GM19351 (cell line): ENCODE measurements around the gene SHMT1.
"Not testable (repeated sequence)": the region's sequence is repeated elsewhere in the genome, so short reads cannot be mapped to it uniquely, and the experiment has no call there.

Source experiments
- ATAC-seq: cut with Tn5 transposase; IDR thresholded peaks from one replicate; pipeline ENCODE4 v1.9.1; 2021; ENCODE audit warnings: mild to moderate bottlenecking, moderate library complexity; ENCODE audit not compliant: unreplicated experiment

The SHMT1 gene

DNA sequence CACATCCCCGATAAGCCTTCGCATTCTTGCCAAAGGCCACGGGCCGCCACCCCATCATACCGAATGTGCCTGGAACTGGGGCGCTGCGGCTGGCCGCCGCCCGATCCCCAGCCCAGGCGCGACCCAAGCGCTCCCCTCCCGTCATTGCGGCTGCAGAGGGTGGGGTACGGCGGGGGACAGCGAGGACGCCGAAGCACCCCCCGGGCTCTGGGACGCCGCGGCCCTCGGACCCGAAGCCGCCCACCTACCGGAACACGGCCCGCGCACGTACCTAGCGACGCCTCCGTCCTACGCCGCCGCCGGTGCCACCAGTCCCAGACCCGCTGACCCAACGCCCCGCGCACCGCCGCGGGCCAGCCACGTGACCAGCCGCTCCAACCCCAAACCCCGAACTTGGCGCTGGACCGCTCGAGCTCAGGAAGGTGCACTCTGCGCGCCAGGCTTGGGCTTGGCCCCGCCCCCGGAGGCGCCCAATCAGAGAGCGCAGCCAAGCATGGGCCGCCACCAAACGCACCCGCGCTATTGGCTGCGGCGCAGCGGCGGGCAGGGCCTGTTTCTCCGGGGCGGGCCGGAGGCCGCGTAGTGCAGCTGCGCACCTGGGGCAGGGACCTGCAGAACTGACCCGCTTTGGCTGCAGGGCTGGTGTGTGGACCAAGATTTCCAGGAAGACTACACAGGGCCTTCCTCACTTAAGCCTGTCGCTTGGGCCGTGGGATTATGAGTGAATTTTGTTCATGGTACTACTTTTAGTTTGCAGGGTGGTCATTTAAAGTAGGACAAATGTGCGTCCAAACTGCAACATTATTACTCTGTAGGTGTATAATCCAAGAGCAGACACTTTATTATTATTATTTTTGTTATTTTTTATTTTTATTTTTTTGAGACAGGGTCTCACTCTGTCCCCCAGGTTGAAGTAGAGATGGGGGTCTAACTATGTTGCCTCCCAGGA, at the start of gene SHMT1:
Gene SHMT1, minus strand, starts transcription at position 450 of the 949 bp plus-strand sequence. CDS start 7,569 bp downstream, outside the sequence.
- ATAC-seq = peak; percentile 95

DNA sequence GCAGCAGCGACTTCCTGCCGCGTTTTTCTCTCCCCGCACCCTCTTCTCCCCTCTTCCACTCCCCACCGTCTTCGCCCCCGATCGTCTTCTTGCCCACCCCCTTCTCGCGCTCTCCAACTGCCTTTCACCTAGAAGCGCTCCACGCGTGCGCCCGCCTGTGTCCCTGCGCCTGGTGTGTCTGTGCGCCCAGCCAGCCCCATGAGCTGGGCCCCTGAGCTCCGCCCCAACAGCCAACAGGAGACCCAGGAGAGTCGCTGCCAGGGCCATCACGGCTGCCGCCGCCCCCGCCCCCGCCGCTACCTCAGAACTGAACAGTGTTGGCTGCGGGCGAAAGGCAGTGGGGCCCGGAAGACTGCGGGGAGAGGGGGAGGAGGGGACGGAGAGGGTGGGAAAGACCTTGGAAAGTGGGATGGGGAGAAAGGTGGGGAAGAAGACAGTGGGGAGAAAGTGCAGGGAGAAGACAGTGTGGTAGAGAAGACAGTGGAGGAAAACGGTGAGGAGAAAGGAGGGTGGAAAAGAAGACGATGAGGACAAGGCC, 48.7 kb upstream of the SHMT1 start:
- ATAC-seq = peak; percentile 81

DNA sequence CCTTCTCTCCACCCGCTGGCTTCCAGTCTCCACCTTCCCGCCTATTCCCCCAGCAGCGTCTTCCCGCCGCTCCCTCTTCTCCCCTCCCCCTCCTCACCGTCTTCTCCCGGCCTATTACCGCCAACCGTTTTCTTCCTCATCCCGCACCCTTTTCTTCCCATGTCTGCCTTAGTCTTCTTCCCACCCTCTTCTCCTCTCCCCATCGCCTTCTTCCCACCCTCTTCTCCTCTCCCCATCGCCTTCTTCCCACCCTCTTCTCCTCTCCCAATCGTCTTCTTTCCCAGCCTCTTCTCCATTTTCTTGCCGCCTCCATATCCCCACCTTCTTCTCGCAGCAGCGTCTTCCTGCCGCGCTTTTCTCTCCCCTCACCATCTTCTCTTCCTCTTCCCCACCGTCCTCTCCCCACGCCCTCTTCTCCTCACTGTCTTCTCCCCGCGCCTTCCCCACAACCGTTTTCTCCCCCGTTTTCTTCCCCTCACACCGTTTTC, 48.1 kb upstream of the SHMT1 start:
- not testable (repeated sequence) for ATAC-seq

DNA sequence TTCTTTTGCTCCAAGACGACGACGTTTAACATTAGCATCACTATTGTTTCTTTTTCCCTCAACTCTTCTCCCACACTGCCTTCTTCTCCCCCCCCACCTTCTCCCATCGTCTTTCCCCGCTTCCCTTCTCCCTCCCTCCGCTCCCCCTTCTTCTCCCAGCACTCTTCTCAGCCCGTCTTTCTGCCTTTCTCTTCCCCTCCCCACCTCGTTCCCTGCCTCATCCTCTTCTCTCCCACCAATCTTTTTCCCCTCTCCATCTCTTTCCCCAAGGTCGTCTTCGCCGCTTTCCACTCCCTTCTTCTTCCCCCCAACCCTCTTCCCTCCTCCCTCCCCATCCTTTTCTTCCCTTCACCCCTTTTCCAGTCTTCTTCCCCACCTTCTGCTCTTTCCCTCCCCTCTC, 47.4 kb upstream of the SHMT1 start:
- ATAC-seq = not testable (repeated sequence)

DNA sequence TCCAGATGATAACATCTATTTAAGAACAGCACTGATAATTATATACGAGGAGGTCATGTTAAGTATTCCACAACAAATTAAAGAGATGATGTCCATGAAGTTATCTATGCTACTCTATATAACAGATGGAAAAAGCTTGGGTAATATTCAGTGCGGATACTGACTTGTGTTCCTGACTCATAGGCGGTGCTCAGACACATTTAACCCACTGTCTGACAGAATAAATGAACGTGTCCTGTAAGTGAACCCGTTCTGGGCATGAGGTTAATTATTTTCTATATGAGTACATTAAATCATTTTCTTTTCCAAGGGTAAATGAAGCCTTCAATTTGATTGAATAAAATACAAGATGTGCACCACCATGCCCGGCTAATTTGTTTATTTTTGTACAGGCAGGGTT, 46.0 kb upstream of the SHMT1 start:
- not testable (repeated sequence) for ATAC-seq

DNA sequence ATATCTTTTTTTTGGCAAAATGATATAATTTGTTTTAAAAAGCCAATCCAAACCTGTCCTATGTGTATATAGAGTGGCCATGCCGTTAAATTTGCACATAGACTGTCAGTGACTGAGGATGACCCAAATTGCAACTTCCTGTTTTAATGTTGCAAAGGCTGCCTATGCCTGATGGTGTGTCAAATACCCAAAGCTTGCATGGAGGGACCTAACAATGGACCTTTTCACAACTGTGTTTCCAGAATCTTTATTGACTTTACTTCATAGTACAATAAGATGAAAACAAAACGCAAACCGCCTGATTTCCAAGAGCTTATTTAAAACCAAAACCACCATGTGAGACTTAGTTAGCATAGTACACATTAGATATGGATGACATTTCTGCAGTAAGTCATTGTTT, 45.6 kb upstream of the SHMT1 start:
- peak; percentile 51 for ATAC-seq

DNA sequence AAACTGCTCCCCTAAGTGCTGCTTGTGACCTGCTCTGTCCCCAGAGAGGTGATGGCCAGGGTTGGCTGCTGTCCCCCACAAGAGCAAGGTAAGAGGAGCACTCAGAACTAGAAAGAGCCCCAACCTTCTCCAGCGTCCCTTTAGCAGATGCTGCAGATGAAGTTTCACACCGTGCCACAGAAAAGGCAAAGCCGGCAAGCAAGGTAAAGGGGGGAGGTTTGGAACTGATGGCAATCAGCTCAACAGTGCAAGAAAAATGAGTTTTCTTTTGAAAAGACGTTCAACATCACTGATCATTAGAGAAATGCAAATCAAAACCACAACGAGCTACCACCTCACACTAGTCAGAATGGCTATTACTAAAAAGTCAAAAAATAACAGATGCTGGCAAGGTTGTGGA, 40.3 kb upstream of the SHMT1 start:
- ATAC-seq = peak; percentile 70

DNA sequence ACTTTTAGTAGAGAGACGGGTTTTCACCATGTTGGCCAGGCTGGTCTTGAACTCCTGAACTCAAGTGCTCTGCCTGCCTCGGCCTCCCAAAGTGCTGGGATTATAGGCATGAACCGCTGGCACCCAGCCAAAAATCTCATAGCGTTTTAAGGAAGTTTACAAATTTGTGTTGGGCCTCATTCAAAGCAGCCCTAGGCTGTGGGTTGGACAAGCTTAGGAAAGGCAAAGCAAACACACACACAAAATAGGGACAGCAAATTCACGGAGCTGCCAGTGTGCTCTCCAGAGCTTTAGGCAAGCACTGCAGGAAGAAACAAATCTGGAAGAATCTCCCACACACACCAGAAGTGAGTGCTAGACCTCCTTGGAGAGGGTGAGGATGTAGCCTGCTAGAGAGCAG, 39.8 kb upstream of the SHMT1 start:
- not testable (repeated sequence) for ATAC-seq

DNA sequence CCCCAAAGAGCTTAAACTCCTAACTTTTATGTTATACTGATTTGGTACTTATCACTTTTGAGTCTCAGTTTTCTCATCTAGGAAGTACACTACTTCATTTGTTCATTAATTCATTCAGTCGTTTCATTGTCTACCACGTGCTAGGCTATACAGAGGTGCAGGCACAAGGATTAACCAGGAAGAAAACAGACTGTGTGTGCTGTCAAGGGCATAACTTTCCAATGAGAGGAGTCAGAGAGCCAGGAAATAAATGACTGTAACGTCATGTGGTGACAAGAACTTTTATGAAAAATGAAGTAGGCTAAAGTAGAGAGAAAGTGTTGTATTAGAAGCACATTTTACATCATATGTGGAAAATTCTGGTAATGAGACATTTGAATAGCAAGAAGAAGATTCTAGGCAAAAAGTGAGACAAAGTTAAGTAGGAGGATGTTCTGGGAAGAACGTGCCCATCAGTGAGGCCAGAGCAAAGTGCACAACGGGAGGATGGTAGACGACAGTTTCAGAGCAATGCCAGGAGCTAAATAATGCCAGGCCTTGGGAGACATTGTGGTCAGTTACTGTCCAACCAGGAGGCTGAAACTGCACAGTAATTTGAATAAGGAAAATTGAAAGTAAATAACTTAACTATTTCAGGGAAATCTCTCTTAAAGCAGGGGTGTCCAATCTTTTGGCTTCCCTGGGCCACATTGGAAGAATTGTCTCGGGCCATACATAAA, 38.7 kb upstream of the SHMT1 start:
- not testable (repeated sequence) for ATAC-seq

DNA sequence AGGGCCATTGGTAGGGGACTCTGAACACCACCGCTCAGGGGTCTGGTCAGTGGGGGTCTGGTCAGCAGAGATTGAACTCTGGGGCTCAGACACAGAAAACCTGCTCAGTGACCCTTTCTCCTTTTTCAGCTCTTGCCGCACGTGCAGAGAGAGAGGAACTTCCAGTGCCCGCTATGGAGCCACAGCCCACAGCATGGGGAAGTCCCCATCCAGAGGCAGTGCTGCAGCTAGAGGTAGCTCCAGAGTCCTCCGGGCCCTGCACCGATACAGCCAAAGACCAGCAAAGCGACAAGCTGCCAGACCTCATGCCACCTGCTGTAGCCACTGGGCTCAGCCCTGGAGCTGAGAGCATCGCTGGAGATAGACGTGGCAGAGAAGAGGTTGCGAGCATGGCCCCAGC, 25.4 kb upstream of the SHMT1 start:
- not testable (repeated sequence) for ATAC-seq

DNA sequence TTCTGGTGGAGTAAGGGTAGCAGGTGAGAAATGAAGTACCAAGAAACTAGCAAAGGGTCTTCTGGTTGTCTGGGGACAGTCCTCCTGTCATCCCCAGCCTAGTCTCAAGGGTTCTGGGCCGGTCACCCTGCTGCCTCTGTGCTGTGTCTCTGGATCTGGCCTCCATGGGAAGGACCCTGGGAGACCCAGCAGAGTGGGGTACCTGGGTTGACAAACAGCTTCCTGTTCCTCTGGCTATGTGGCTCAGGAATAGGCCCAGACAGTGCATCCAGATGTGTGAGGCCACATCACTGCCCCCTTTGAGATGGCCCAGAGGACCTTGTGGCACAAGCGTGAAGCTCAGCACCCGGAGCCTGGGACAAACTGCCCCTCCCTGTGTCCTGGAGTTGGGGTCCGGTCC, 24.9 kb upstream of the SHMT1 start:
- ATAC-seq = not testable (repeated sequence)

DNA sequence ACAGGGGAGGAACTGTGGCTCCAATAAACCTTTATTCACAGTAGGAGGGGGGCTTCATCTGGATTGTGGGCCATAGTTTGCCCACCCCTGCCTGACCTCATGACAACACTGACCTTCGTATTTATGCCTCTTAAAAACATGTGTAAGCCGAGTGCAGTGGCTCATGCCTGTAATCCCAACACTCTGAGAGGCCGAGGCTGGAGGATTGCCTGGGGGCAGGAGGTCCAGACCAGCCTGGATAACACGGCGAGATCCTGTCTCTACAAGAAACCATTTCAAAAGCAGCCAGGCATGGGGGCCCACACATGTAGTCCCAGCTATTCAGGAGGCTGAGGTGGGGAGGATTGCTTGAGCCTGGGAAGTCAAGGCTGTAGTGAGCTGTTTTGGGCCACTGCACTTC, 24.2 kb upstream of the SHMT1 start:
- ATAC-seq = not testable (repeated sequence)

DNA sequence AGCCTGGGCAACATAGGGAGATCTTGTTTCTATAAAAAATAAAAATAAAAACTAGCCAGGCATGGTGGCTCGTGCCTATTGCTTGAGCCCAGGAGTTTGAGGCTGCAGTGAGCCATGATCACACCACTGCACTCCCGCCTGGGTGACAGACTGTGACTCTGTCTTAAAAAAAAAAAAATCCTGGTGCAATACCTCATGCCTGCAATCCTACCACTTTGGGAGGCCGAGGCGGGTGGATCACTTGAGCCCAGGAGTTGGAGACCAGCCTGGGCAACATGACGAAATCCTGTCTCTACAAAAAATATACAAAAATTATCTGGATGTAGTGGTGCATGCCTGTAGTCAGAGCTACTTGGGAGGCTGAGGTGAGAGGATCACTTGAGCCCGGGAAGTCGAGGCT, 20.9 kb upstream of the SHMT1 start:
- not testable (repeated sequence) for ATAC-seq

DNA sequence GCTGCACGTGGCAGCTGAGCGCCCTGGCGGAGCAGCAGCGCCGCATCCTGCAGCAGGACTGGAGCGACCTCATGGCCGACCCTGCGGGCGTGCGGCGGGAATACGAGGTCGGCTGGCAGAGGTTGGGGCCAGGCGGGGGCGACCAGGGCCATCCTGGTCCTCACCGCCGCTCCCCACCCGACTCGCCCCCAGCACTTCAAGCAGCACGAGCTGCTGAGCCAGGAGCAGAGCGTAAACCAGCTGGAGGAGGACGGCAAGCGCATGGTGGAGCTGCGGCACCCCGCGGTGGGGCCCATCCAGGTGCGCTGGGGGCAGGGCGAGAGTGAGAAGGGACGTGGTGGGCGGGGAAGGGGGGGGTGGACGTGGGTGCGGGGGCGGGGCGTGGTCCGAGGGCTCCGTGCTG, 19.7 kb upstream of the SHMT1 start:
- not testable (repeated sequence) for ATAC-seq

DNA sequence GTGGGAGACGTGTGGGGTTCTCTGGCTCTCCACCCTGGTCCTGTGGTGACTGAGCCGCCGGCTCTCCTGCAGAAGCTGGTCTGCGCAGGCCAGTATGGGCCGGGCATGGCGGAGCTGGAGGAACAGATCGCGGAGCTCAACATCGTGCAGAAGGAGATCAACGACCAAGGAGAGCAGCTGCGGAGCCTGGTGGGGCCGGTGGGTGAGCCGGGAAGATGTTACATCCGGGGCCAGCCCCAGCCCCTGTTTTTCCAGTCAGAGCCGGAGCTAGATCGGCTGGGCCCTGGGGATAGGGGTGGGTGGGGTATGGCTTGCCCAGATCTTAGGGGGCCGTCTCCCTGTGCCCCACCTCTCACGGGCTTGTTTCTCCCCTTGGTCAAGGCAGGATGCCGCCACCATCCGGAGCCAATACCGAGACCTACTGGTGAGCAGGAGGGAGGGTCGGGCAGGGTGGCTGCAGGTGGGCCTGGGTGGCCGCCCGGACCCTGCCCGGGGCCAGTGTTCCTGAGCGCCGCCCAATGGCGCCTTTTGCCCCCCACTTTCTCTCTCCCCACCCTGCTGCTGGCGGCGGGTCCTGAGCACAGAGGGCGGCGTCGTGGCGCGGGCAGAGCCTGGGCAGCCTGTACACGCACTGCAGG, 19.2 kb upstream of the SHMT1 start:
- ATAC-seq = no peak

DNA sequence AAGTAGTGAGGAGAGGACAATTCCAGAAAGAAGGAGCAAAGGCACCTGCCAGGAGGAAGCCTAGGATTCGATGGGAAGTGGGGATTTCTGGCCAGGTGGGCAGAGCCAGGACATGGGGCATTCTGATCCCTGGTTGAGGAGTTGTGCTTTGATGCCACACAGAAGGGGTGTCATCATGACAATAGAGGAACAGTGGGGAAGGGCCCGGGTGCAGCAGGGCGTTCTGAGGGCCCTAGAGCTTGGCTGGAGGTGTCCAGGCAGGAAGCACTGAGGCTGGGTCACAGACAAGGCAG, 18.5 kb upstream of the SHMT1 start:
- no peak for ATAC-seq

DNA sequence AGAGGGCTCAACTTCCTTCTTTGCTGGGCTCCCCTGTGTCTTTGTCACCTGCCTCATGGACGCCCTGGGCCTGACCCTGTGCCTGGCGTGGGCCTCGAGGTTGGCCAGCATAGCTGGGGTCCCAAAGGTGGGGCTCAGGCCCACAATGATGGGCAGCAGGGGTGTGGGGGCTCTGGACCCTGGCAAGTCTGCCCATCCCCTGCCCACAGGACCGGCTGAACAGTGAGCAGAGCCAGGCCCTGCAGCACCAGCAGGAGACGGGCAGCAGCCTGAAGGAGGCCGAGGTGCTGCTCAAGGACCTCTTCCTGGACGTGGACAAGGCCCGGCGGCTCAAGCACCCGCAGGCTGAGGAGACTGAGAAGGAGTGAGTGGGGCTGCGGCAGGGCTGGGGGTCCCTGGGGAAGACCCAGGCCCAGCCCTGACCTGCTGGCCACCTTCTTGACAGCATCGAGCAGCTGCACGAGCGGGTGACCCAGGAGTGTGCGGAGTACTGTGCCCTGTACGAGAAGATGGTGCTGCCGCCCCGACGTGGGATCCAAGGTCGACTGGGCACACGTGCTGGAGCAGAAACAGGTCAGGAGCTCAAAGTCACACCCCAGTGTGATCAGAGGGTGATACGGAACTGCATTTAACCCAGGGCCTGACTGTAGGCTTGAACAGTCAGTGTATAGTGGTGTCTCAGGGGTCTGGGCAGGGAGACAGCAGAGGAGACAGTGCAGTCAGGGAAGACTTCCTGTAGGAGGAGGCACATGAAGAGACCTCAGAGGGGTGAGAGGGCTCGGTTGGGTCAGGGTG, 18.0 kb upstream of the SHMT1 start:
- ATAC-seq = no peak

DNA sequence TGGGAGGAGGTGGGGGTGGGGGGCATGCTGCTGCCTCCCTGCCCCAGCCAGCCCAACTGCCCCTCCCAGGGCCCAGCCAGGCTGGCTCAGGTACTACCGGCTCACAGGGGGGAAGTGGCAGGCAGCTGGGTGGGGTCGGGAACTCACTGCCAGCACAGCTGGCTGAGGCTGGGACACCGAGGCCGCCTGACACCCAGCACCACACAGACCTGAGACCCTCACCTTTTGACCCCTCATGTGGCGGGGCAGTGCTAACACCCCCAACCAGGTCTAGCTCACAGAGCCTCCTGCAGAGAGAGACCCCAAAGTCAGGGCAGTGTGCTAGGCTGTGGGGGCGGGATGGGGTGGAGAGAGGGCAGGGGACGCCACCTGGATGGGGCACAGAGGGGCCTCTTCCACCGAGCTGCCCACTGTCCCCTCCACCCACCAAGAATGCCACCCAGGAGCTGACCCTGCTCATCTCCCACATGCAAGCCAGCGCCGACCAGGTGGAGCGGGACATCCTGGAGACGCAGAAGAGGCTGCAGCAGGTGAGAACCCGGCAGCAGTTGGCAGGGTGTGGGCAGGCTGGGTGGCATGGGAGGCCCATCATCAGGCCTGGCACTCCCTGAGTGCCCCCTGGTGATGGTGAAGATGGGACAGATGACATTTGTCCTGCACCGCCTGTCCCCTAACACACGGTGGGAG, 17.3 kb upstream of the SHMT1 start:
- ATAC-seq = no peak

DNA sequence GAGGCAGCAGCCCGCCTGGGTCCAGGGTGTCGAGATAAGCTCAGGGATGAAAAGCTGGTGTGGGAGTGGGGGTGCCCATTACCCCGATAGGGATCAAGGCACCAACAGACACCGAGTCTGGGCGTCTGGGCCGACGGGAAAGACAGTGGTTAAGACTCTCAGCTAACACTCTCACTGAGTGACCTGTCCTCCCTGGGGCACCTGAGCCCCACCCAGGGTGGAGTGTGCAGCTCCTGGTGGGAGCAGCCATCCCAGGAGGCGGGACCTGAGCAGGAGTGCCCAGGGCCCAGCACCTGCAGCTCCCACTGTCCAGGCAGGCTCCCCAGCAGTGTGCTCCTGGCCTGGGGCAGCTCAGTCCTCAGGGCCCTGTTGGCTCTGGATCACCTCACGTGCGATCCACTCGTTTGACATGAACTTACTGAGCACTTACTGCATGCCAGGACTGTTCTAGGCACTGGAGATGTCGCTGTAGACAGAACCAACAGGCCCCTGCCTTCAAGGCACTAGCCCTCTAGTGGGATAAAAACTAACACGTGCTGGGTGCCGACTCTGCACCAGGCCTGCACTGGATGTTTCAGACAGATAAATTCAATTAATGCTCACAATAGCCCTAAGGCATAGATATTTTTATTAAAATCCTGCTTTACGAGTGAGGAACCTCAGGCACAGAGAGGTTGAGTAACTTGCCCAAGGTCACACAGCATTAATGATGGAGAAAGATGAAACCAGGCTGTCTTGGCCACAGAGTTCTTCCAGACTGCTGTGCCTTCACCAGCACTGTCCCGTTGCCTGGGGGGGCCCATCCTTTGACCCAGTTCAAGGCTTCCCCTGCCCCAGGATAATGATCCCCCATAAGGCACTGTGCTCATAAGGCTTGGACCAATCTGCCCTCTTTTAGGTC, 16.1 kb upstream of the SHMT1 start:
- ATAC-seq = no peak
